Measurements from ENCODE around the gene TGFBR2. TPM values are rescaled to one million over a fixed set of nuclear protein-coding genes. Genes with fewer than 3 reads are reported as not detected.

TGFBR2 gene
- total and polyA plus RNA-seq, 10 of the 15 experiments (the other 5 are each of a cell fraction or from before 2014, with no cell fraction given) = 0.02 to 0.98 (median 0.18) TPM; not detected in 1

GRCh38 chr3:30664884-30665283 is 58.5 kb downstream of the TGFBR2 start:
- H3K9ac ChIP-seq (ENCODE audit: control insufficient read depth, insufficient read depth, low read length) = no peak overlapping the region
- WGBS (ENCODE audit: insufficient coverage, insufficient replicate concordance, low lambda C conversion rate, missing lambda C conversion rate) = 61% methylated on average over 6 of the region's 6 CpGs
- no peaks in the 10 kb centered on the region for H3K27me3 ChIP-seq (replicated peaks in 1 of 2; ENCODE audit: control insufficient read depth in 2 of 2, insufficient read depth in 2 of 2, low read length in 1 of 2)
- BruUV-seq (replicated peaks) = no TSS peak
- H3K36me3 ChIP-seq (ENCODE audit: control insufficient read depth in 2 of 2, insufficient read depth in 2 of 2, low read length in 1 of 2) = no peaks in the 10 kb centered on the region
- no peaks in the 10 kb centered on the region for H3K79me2 ChIP-seq (ENCODE audit: control insufficient read depth, insufficient read depth, low read length)
- intact Hi-C loops (cut with micrococcal nuclease; ENCODE audit: unreplicated experiment) (no loop called here), in situ Hi-C loops (cut with MboI) (no loop called here)
- no peak overlapping the region for H3K4me2 ChIP-seq (ENCODE audit: control insufficient read depth, insufficient read depth)
- no peak overlapping the region for H3K27ac ChIP-seq (ENCODE audit: control insufficient read depth, insufficient read depth)
- no peak overlapping the region for H3K4me3 ChIP-seq
- no peaks in the 10 kb centered on the region; the same call in 1 of the 2 replicates for H3K4me1 ChIP-seq (ENCODE audit: control insufficient read depth, insufficient read depth, low read length)
- H2AFZ ChIP-seq (ENCODE audit: control insufficient read depth, low read depth, low read length) = no peak overlapping the region
- FAIRE-seq = no peak
- ChIA-PET CTCF (no interaction called here), SMC1A (ENCODE audit: uncharacterized antibody, unreplicated experiment) (no interaction called here), POLR2A (no interaction called here), RAD21 (ENCODE audit: unreplicated experiment) (no interaction called here)
- ATAC-seq = no peak
- no peak for DNase-seq (ENCODE audit: low read depth, low spot score)
- no peaks in the 10 kb centered on the region for H3K9me3 ChIP-seq (replicated peaks; ENCODE audit: control insufficient read depth, insufficient read depth, low read length)
- no peaks in the 10 kb centered on the region for H4K20me1 ChIP-seq (ENCODE audit: control insufficient read depth, insufficient read depth)
- TF ChIP-seq RUNX3 (IDR thresholded peaks at IDR 0.05; ENCODE audit: low read length) = no peak
- TF ChIP-seq MTA2 (IDR thresholded peaks at IDR 0.05; ENCODE audit: low read depth) = no peak
- TF ChIP-seq HDAC2 (IDR thresholded peaks at IDR 0.05) = no peak
- TF ChIP-seq, protein P1, sequence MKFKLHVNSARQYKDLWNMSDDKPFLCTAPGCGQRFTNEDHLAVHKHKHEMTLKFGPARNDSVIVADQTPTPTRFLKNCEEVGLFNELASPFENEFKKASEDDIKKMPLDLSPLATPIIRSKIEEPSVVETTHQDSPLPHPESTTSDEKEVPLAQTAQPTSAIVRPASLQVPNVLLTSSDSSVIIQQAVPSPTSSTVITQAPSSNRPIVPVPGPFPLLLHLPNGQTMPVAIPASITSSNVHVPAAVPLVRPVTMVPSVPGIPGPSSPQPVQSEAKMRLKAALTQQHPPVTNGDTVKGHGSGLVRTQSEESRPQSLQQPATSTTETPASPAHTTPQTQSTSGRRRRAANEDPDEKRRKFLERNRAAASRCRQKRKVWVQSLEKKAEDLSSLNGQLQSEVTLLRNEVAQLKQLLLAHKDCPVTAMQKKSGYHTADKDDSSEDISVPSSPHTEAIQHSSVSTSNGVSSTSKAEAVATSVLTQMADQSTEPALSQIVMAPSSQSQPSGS (IDR thresholded peaks at IDR 0.05; ENCODE audit: low read length) = no peak
- no peak for TF ChIP-seq ZNF384 (IDR thresholded peaks at IDR 0.05; ENCODE audit: borderline replicate concordance, low read depth, low read length)
- TF ChIP-seq SMAD1 (IDR thresholded peaks at IDR 0.05; ENCODE audit: low read depth, partially characterized antibody) = no peak
- no peak for TF ChIP-seq MYB (IDR thresholded peaks at IDR 0.05; ENCODE audit: borderline replicate concordance, low read depth, low read length)
- TF ChIP-seq, protein P2, sequence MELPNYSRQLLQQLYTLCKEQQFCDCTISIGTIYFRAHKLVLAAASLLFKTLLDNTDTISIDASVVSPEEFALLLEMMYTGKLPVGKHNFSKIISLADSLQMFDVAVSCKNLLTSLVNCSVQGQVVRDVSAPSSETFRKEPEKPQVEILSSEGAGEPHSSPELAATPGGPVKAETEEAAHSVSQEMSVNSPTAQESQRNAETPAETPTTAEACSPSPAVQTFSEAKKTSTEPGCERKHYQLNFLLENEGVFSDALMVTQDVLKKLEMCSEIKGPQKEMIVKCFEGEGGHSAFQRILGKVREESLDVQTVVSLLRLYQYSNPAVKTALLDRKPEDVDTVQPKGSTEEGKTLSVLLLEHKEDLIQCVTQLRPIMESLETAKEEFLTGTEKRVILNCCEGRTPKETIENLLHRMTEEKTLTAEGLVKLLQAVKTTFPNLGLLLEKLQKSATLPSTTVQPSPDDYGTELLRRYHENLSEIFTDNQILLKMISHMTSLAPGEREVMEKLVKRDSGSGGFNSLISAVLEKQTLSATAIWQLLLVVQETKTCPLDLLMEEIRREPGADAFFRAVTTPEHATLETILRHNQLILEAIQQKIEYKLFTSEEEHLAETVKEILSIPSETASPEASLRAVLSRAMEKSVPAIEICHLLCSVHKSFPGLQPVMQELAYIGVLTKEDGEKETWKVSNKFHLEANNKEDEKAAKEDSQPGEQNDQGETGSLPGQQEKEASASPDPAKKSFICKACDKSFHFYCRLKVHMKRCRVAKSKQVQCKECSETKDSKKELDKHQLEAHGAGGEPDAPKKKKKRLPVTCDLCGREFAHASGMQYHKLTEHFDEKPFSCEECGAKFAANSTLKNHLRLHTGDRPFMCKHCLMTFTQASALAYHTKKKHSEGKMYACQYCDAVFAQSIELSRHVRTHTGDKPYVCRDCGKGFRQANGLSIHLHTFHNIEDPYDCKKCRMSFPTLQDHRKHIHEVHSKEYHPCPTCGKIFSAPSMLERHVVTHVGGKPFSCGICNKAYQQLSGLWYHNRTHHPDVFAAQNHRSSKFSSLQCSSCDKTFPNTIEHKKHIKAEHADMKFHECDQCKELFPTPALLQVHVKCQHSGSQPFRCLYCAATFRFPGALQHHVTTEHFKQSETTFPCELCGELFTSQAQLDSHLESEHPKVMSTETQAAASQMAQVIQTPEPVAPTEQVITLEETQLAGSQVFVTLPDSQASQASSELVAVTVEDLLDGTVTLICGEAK (IDR thresholded peaks at IDR 0.05; ENCODE audit: borderline replicate concordance) = no peak
- TF ChIP-seq ZNF24 (IDR thresholded peaks at IDR 0.05) = no peak
- TF ChIP-seq KAT2A (conservative IDR thresholded peaks at IDR 0.05; ENCODE audit: control insufficient read depth, low read depth, low read length) = no peak
- TF ChIP-seq WRNIP1 (IDR thresholded peaks at IDR 0.05; ENCODE audit: borderline replicate concordance, low read depth, low read length) = no peak
